CD14-positive monocyte (primary cell): ENCODE data around the gene SLC22A6. TPM values are rescaled to one million over a fixed set of nuclear protein-coding genes. Genes with fewer than 3 reads are reported as not detected.

Experiments used
- DNase-seq, 3 donors: peaks; one replicate each; pipeline ENCODE4 v3.0.0-alpha.2; 2011 to 2022
- H2AFZ ChIP-seq: 2 replicates; pipeline ENCODE4 v1.6.0; 2012; ENCODE audit warnings: mild to moderate bottlenecking, low read depth, low read length, inconsistent platforms; ENCODE audit not compliant: insufficient read depth, poor library complexity, severe bottlenecking
- H3K27ac ChIP-seq, 2 donors: 1 replicate in 1 of 2; 2 replicates in 1 of 2; pipeline ENCODE4 v1.5.1; 2012 to 2013; ENCODE audit warnings: low read length in 2 of 2, control low read depth in 1 of 2, inconsistent platforms in 1 of 2, low read depth in 1 of 2, mild to moderate bottlenecking in 1 of 2
- H3K27me3 ChIP-seq, 2 donors: one replicate each; pipeline versions ENCODE4 v1.6.0 to v1.6.1; 2011 to 2013; ENCODE audit warnings: low read length in 2 of 2; ENCODE audit not compliant: control insufficient read depth in 2 of 2, insufficient read depth in 2 of 2
- H3K36me3 ChIP-seq, 2 donors: replicated peaks in 1 of 2; 1 replicate in 1 of 2; 2 replicates in 1 of 2; pipeline versions ENCODE4 v1.5.1 to v1.6.1; 2012 to 2013; ENCODE audit warnings: low read length in 2 of 2, control low read depth in 1 of 2, inconsistent platforms in 1 of 2, mild to moderate bottlenecking in 1 of 2; ENCODE audit not compliant: insufficient read depth in 2 of 2, control insufficient read depth in 1 of 2
- H3K4me1 ChIP-seq, 2 donors: 1 replicate in 1 of 2; 2 replicates in 1 of 2; pipeline versions ENCODE4 v1.5.1 to v1.6.1; 2012 to 2013; ENCODE audit warnings: low read length in 2 of 2, control low read depth in 1 of 2, inconsistent platforms in 1 of 2, mild to moderate bottlenecking in 1 of 2, moderate library complexity in 1 of 2; ENCODE audit not compliant: insufficient read depth in 2 of 2, control insufficient read depth in 1 of 2
- H3K4me2 ChIP-seq: replicated peaks from 2 replicates; pipeline ENCODE3; 2012; ENCODE audit warnings: low read length, moderate library complexity, mild to moderate bottlenecking; ENCODE audit not compliant: poor library complexity, severe bottlenecking; ENCODE audit errors: extremely low read depth
- H3K4me3 ChIP-seq, 3 experiments: fragments of 200-600 bp in 1 of 3; sonication (generic) in 1 of 3; replicated peaks in 1 of 3; 1 replicate in 2 of 3; 2 replicates in 1 of 3; pipeline ENCODE4 v1.5.1; 2011 to 2013; ENCODE audit warnings: low read length in 3 of 3, mild to moderate bottlenecking in 3 of 3, control low read depth in 2 of 3, low read depth in 2 of 3, inconsistent platforms in 1 of 3, moderate library complexity in 1 of 3
- H3K79me2 ChIP-seq: 2 replicates; pipeline ENCODE4 v1.6.0; 2012; ENCODE audit warnings: mild to moderate bottlenecking, control low read depth, inconsistent platforms, low read length, moderate library complexity; ENCODE audit not compliant: insufficient read depth
- H3K9ac ChIP-seq: 2 replicates; pipeline ENCODE4 v1.6.0; 2017; ENCODE audit warnings: low read length, mild to moderate bottlenecking; ENCODE audit not compliant: insufficient read depth, poor library complexity, severe bottlenecking
- H3K9me3 ChIP-seq, 2 donors: replicated peaks in 1 of 2; 1 replicate in 1 of 2; 2 replicates in 1 of 2; pipeline versions ENCODE4 v1.5.1 to v1.6.1; 2012 to 2013; ENCODE audit warnings: low read length in 2 of 2, control low read depth in 1 of 2; ENCODE audit not compliant: control insufficient read depth in 1 of 2, insufficient read depth in 1 of 2
- H4K20me1 ChIP-seq: 2 replicates; pipeline ENCODE4 v1.6.0; 2012; ENCODE audit warnings: mild to moderate bottlenecking, low read length, control low read depth, moderate library complexity; ENCODE audit not compliant: insufficient read depth
- H3K27ac Mint-ChIP-seq, 7 donors: one replicate each; pipeline ENCODE4 v1.8.0; 2020; ENCODE audit warnings: mild to moderate bottlenecking in 7 of 7, mixed read lengths in 7 of 7, moderate library complexity in 6 of 7, inconsistent platforms in 2 of 7
- H3K27me3 Mint-ChIP-seq, 3 donors: one replicate each; pipeline ENCODE4 v1.8.0; 2021 to 2022; ENCODE audit warnings: low read depth in 3 of 3, mild to moderate bottlenecking in 3 of 3, mixed read lengths in 3 of 3, moderate library complexity in 3 of 3, inconsistent platforms in 1 of 3
- H3K36me3 Mint-ChIP-seq, 2 donors: one replicate each; pipeline ENCODE4 v1.8.0; 2020; ENCODE audit warnings: mixed read lengths in 2 of 2, inconsistent platforms in 1 of 2, mild to moderate bottlenecking in 1 of 2
- H3K4me1 Mint-ChIP-seq: one replicate; pipeline ENCODE4 v1.8.0; 2020; ENCODE audit warnings: mild to moderate bottlenecking, mixed read lengths
- H3K4me3 Mint-ChIP-seq, 2 donors: one replicate each; pipeline ENCODE4 v1.8.0; 2020; ENCODE audit warnings: mild to moderate bottlenecking in 2 of 2, mixed read lengths in 2 of 2, moderate library complexity in 1 of 2
- H3K9me3 Mint-ChIP-seq, 7 donors: one replicate each; pipeline ENCODE4 v1.8.0; 2020 to 2022; ENCODE audit warnings: mixed read lengths in 7 of 7, mild to moderate bottlenecking in 6 of 7, moderate library complexity in 6 of 7, inconsistent platforms in 2 of 7
- CTCF ChIP-seq: fragments of 200-600 bp; IDR thresholded peaks from one replicate; pipeline ENCODE4 v1.8.0; 2022; ENCODE audit warnings: antibody characterized with exemption, mild to moderate bottlenecking
- WGBS: methylation state at CpG from one replicate; pipeline ENCODE4 v1.1.5; 2013; ENCODE audit warnings: missing lambda C conversion rate; ENCODE audit not compliant: insufficient coverage; 5-methylcytosine and 5-hydroxymethylcytosine counted together
- intact Hi-C, 2 donors: fragments of 100-400 bp; cut with micrococcal nuclease; formaldehyde crosslinking; loops; one replicate each; pipeline versions ENCODE4 v1.15.0 to v1.15.1; 2023
- polyA plus RNA-seq, 3 donors: library from polyadenylated mRNA; depleted of rRNA in 1 of 3; unstranded in 2 of 3; stranded (reverse) in 1 of 3; fragments of 300-500 nt in 2 of 3; fragments of >200 nt in 1 of 3; fragmentation: Illumina TruSeq in 2 of 3; gene quantifications; 1 replicate in 2 of 3; 2 replicates in 1 of 3; pipeline ENCODE4 v1.2.3, GENCODE V29; 2012 to 2021

The SLC22A6 gene
- polyA plus RNA-seq, 3 donors: not detected

DNA sequence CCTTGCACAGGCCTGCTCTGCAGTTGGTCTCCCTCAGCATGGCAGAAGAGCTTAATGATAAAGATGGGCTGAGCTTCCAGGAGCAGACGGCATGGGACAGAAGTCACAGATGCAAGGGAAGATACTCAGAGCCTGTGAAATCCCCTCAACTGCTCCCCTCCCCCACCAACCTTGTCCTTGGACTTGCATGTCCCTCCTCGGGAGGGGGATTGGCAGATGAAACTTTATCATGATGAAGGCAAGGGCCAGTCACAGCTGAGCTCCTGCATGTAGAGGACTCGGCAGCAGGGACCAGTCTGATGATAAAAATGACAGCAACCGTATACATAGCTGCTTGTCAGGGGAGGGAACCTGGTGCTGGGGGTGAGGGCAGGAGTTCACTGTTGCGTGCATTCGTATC, 37.7 kb upstream of the SLC22A6 start:
- Histone ChIP-seq H2AFZ (no peak overlapping the region), H3K9me3 (no peaks in the 10 kb centered on the region), H4K20me1 (no peaks in the 10 kb centered on the region), H3K79me2 (no peaks in the 10 kb centered on the region), H3K9ac (no peak overlapping the region), H3K27ac (no peak overlapping the region), H3K4me2 (no peak overlapping the region), H3K27me3 (no peaks in the 10 kb centered on the region), H3K4me1 (peaks cover 7 to 8% of the 10 kb centered on the region in 2 donors), H3K36me3 (no peaks in the 10 kb centered on the region), H3K4me3 (no peak overlapping the region)
- TF ChIP-seq CTCF: no peak
- no peak for DNase-seq
- Mint-ChIP-seq H3K9me3 (peaks cover 0 to 8% (median 2%) of the 10 kb centered on the region in 7 donors), H3K4me3 (no peak overlapping the region), H3K4me1 (peaks cover 9% of the 10 kb centered on the region), H3K27me3 (peaks cover 2 to 10% (median 6%) of the 10 kb centered on the region in 3 donors), H3K27ac (no peak overlapping the region), H3K36me3 (no peaks in the 10 kb centered on the region)
- 87% methylated on average over 4 of the region's 6 CpGs for WGBS
- intact Hi-C loops: no loop called here

- Histone ChIP-seq H3K9ac (no peak overlapping the region), H3K27me3 (no peaks in the 10 kb centered on the region), H2AFZ (no peak overlapping the region), H4K20me1 (no peaks in the 10 kb centered on the region), H3K4me2 (no peak overlapping the region), H3K79me2 (no peaks in the 10 kb centered on the region), H3K4me1 (peaks cover 7 to 8% of the 10 kb centered on the region in 2 donors), H3K9me3 (no peaks in the 10 kb centered on the region), H3K36me3 (no peaks in the 10 kb centered on the region), H3K27ac (no peak overlapping the region), H3K4me3 (no peak overlapping the region)
- Mint-ChIP-seq H3K4me1 (peaks cover 9% of the 10 kb centered on the region), H3K36me3 (no peaks in the 10 kb centered on the region), H3K4me3 (no peak overlapping the region), H3K27ac (no peak overlapping the region), H3K27me3 (peaks cover 2 to 14% (median 6%) of the 10 kb centered on the region in 3 donors), H3K9me3 (peaks cover 0 to 8% (median 1%) of the 10 kb centered on the region in 7 donors)
- DNase-seq: no peak
- 60% methylated on average over 22 of the region's 24 CpGs for WGBS
- TF ChIP-seq CTCF: no peak
- intact Hi-C loops: no loop called here
Measured at GRCh38 chr11:63020671-63021291, 36.0 kb upstream of the SLC22A6 start.
